GM18519 (cell line): ENCODE measurements around the gene ZNF791.
"Not testable (repeated sequence)": the region's sequence is repeated elsewhere in the genome, so short reads cannot be mapped to it uniquely, and the experiment has no call there.

Source experiments
- ATAC-seq: cut with Tn5 transposase; IDR thresholded peaks from one replicate; pipeline ENCODE4 v1.9.1; 2021; ENCODE audit warnings: mild to moderate bottlenecking, moderate library complexity; ENCODE audit not compliant: unreplicated experiment, low FRiP score

ZNF791 gene

DNA sequence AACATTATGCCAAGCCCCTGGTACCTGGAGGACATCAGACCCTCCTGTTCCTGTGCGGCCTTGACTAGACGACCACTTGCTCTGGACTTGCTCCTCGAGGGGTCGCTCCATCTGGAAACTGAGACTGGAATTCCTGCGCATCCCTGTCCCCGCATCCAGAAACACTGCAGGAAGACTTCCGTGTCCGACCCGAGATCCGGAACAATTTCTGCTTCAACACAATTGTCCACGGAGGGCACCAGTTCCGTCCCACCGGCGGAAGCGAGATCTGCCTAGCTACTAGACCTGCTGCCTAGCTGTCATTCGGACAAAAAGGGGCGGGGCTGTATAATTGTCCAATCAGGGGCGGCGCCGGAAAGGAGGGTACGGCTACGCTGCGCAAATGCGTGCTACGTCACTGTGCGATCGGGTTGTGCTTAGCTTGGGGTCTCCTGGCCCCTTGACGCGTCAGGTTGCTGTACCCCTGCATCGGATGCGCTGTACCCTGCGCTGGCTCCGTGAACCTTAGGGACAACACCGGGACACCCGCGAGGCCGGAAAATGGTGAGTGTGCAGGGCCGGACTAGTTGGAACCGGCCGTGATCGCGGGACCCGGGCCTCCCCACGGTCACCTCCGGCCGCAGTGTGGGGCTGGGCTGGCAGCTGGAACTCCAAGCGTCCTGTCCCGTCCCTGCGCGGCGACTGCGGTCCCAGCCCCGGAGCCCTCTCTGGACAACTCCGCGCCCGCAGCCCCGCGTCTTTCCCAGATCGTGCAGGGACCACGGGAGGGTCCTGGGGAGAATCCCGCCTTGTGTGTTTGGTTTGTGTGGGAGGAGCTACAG lies at the start of gene ZNF791, which contains the start of gene ZNF490:
TSS of gene ZNF791 (plus strand) at position 381 of the 821 bp plus-strand sequence. CDS start at position 541, 160 bp downstream.
TSS of gene ZNF490 (minus strand) at position 274 of the 821 bp plus-strand sequence. CDS start at position 141, 133 bp downstream.
- ATAC-seq = peak; percentile 38

DNA sequence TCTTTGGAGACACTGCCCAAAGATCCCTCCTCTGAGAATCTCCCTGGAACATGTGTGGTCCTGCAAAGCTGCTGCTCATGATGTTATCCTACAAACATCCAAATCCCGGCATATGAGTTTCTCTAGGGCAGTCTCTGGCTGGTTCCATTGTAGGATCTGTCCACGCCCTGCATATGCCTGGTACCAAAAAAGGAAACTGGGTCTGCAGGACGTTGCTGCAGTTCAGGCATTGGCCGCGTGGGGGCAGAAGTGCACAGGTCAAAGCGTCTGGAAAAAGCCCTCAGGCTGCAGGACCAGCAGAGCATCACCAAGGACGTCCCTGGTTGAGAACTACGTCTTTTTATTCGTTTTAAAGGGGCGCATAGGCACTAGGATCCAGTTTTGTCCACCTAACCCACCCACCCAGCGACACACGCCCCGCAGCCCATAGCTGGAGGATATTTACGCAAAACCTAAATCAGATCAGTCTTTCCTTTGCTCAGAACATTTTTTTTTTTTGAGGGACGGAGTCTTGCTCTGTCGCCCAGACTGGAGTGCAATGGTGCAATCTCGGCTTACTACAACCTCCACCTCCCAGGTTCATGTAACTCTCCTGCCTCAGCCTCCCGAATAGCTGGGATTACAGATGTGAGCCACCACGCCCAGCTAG lies 46.6 kb upstream of the ZNF791 start:
- ATAC-seq = no peak

GRCh38 chr19:12566380-12566779 lies 44.3 kb upstream of the ZNF791 start:
- ATAC-seq = not testable (repeated sequence)

- ATAC-seq = no peak
These were observed 42.8 kb upstream of the ZNF791 start for GRCh38 chr19:12567951-12568350.

- no peak for ATAC-seq
These were observed 36.7 kb upstream of the ZNF791 start for GRCh38 chr19:12574036-12574435.

- ATAC-seq = no peak
These were observed 32.1 kb upstream of the ZNF791 start for GRCh38 chr19:12578641-12579040.

- ATAC-seq = no peak
These were observed 30.5 kb upstream of the ZNF791 start for GRCh38 chr19:12580180-12580694.

GRCh38 chr19:12581100-12581499 lies 29.6 kb upstream of the ZNF791 start:
- ATAC-seq = no peak

DNA sequence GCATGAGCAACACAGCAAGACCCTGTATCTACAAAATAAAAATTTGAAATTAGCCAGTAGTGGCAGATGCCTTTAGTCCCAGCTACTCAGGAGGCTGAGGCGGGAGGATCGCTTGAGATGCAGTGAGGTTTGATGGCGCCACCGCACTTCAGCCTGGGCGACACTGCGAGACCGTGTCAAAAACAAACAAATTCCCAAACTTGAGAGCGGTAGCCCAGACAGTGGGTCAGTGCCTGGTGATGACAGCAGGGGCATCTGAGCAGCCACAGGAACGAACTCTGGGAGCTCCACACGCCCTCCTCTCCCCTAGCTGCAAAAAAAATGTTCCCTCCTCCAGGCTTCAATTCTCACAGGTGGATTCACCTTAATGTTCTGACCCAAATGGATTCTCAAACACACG lies 14.2 kb upstream of the ZNF791 start:
- ATAC-seq = no peak

GRCh38 chr19:12596927-12597548 lies 13.7 kb upstream of the ZNF791 start:
- no peak for ATAC-seq

- ATAC-seq = no peak
These were observed 13.1 kb upstream of the ZNF791 start for GRCh38 chr19:12597594-12597993.

DNA sequence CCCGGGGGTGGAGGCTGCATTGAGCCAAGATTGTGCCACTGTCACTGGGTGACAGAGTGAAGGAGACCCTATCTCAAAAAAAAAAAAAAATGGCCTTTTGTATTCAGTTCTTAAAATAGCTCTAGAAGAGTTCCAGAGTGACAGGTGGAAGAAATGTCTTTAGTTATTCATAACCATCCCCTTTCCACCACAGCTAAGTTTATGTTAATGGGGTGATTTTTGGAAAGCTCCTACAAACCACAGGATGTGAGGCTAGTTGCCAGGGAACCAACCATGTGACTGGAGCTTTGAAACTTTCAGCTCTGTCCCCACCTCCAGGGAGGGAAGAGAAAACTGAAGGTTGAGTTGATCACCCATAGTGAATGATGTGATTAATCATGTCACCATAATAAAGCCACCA lies 7.0 kb upstream of the ZNF791 start:
- ATAC-seq = no peak

- no peak for ATAC-seq
These were observed 3.9 kb upstream of the ZNF791 start for GRCh38 chr19:12606796-12607195.

GRCh38 chr19:12607631-12608030 lies 3.1 kb upstream of the ZNF791 start:
- no peak for ATAC-seq

DNA sequence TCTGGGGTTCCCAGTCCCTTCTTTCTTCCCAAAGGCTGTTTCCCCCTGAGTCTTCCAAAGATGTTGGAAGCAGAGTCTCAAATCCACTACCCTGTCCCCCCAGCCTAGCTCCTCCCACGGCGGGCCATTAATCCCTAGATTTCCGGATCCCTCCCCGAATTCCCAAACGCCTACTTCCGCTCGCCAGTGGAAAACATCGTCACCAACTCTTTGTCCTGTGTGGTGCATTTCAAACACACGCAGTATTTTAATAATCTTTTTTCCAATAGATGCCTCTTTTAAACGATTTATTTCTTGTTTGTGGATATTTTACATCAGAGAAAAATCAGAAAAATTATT lies 610 bp downstream of the ZNF791 start:
- ATAC-seq = no peak

GRCh38 chr19:12617646-12618045 lies 6.9 kb downstream of the ZNF791 start:
- ATAC-seq = no peak

DNA sequence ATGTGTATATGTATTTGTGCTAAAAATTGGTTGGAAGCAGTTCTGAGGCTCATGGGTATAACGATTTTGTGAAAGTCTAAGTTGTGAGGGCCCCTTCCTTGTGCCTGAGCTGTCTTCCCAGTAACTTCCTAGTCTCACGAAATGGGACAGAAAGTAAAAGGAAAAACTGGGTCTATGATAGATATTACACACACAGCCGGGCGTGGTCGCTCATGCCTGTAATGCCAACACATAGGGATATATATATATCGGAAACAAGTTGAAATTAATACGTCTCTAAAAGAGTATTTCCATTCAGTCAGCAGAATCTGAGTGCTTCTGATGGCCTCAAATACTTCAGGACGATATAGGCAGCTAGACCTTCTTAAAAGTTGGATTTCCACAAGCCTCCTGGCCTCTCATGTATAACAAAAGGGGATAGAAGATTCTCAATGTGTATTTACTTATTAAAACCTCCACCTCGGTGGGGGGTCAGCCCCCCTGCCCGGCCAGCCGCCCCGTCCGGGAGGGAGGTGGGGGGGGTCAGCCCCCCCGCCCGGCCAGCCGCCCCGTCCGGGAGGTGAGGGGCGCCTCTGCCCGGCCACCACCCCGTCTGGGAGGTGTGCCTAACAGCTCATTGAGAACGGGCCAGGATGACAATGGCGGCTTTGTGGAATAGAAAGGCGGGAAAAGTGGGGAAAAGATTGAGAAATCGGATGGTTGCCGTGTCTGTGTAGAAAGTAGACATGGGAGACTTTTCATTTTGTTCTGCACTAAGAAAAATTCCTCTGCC lies 10.7 kb downstream of the ZNF791 start:
- ATAC-seq = not testable (repeated sequence)

- ATAC-seq = no peak
These were observed 12.8 kb downstream of the ZNF791 start for GRCh38 chr19:12623361-12624031.

DNA sequence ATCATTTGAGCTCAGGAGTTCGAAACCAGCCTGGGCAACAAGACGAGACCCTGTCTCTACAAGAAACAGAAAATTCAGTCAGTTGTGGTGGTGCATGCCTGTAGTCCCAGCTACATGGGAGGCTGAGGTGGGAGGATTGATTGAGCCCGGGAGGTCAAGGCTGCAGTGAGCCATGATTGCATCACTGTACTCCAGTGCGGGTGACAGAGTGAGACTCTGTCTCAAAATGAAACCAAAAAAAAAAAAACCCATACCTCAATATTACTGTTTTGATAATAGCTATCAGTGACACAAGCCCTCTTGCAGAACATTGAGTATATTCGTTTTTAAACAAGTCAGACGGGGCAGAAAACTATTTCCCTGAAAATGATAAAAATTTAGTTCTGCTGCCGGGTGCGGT lies 16.2 kb downstream of the ZNF791 start:
- ATAC-seq = no peak
